ENCODE measurements around the gene YPEL5.

Gene YPEL5

GRCh38 chr2:30172627-30173026 is 25.8 kb downstream of the YPEL5 start:
- DNase-seq: no peak

- DNase-seq: no peak
These were observed 30.6 kb downstream of the YPEL5 start for GRCh38 chr2:30177440-30177839.

- DNase-seq: no peak
These were observed 31.1 kb downstream of the YPEL5 start for GRCh38 chr2:30177956-30178355.

GRCh38 chr2:30178618-30179434 is 32.0 kb downstream of the YPEL5 start:
- no peak for DNase-seq

GRCh38 chr2:30179536-30179935 is 32.7 kb downstream of the YPEL5 start:
- no peak for DNase-seq

GRCh38 chr2:30180226-30180625 is 33.4 kb downstream of the YPEL5 start:
- DNase-seq: no peak

GRCh38 chr2:30181176-30181575 is 34.4 kb downstream of the YPEL5 start:
- no peak for DNase-seq

GRCh38 chr2:30184035-30184434 is 37.2 kb downstream of the YPEL5 start:
- no peak for DNase-seq

GRCh38 chr2:30185178-30185577 is 38.4 kb downstream of the YPEL5 start:
- no peak for DNase-seq

- no peak for DNase-seq
These were observed 41.5 kb downstream of the YPEL5 start for GRCh38 chr2:30188292-30188691.

- DNase-seq: no peak
These were observed 43.8 kb downstream of the YPEL5 start for GRCh38 chr2:30190637-30191036.

- DNase-seq: no peak
These were observed 44.3 kb downstream of the YPEL5 start for GRCh38 chr2:30191107-30191506.

- no peak for DNase-seq
These were observed 45.0 kb downstream of the YPEL5 start for GRCh38 chr2:30191819-30192271.

GRCh38 chr2:30192314-30192713 is 45.5 kb downstream of the YPEL5 start:
- no peak for DNase-seq

GRCh38 chr2:30193104-30193681 is 46.4 kb downstream of the YPEL5 start:
- DNase-seq: no peak

- DNase-seq: no peak
These were observed 47.6 kb downstream of the YPEL5 start for GRCh38 chr2:30194421-30194820.

GRCh38 chr2:30195016-30195415 is 48.2 kb downstream of the YPEL5 start:
- no peak for DNase-seq

- no peak for DNase-seq
These were observed 50.9 kb downstream of the YPEL5 start for GRCh38 chr2:30197570-30198192.

GRCh38 chr2:30201990-30202389 is 55.2 kb downstream of the YPEL5 start:
- DNase-seq: no peak

GRCh38 chr2:30203156-30203555 is 56.3 kb downstream of the YPEL5 start:
- no peak for DNase-seq

GRCh38 chr2:30204281-30204680 is 57.5 kb downstream of the YPEL5 start:
- DNase-seq: no peak

GRCh38 chr2:30205456-30205855 is 58.6 kb downstream of the YPEL5 start:
- DNase-seq: no peak

- DNase-seq: no peak
These were observed 59.9 kb downstream of the YPEL5 start for GRCh38 chr2:30206461-30207430.
